Activated CD4-positive, alpha-beta memory T cell treated with anti-CD3 and anti-CD28 coated beads for 36 hours (primary cell): ENCODE results near the gene GFRA1. TPM values are rescaled to one million over a fixed set of nuclear protein-coding genes. Genes with fewer than 3 reads are reported as not detected.
"Not testable (repeated sequence)": the region's sequence is repeated elsewhere in the genome, so short reads cannot be mapped to it uniquely, and the experiment has no call there.

Experiments
- CTCF ChIA-PET: fragments of 350-600 bp; sonication (Branson Sonifier 250); formaldehyde crosslinking; loops from one replicate; lab custom pipeline; 2021; ENCODE audit warnings: antibody characterized with exemption, inconsistent platforms; lab: Charles Lee
- POLR2A ChIA-PET: fragments of 350-600 bp; sonication (Branson Sonifier 250); formaldehyde crosslinking; loops from one replicate; lab custom pipeline; 2021; ENCODE audit warnings: antibody characterized with exemption; lab: Charles Lee
- DNase-seq: peaks from one replicate; pipeline ENCODE4 v3.0.0-alpha.2; 2020
- H3K27ac Mint-ChIP-seq: one replicate; pipeline ENCODE4 v1.8.0; 2021; ENCODE audit warnings: mixed read lengths
- H3K27me3 Mint-ChIP-seq: one replicate; pipeline ENCODE4 v1.8.0; 2021; ENCODE audit warnings: mixed read lengths
- H3K36me3 Mint-ChIP-seq: one replicate; pipeline ENCODE4 v1.8.0; 2021; ENCODE audit warnings: mixed read lengths
- H3K4me1 Mint-ChIP-seq: one replicate; pipeline ENCODE4 v1.8.0; 2021; ENCODE audit warnings: low read depth, mixed read lengths
- H3K4me3 Mint-ChIP-seq: one replicate; pipeline ENCODE4 v1.8.0; 2021; ENCODE audit warnings: mild to moderate bottlenecking, mixed read lengths
- H3K9me3 Mint-ChIP-seq: one replicate; pipeline ENCODE4 v1.8.0; 2021; ENCODE audit warnings: mixed read lengths
- intact Hi-C: fragments of 100-400 bp; cut with micrococcal nuclease; formaldehyde crosslinking; loops from one replicate; pipeline ENCODE4 v1.15.1; 2023
- total RNA-seq, 2 experiments: library from RNA; stranded (reverse); gene quantifications; one replicate each; pipeline ENCODE4 v1.2.3, GENCODE V29; 2021

Gene GFRA1
- total RNA-seq, 2 experiments from 2014 or later: not detected

DNA sequence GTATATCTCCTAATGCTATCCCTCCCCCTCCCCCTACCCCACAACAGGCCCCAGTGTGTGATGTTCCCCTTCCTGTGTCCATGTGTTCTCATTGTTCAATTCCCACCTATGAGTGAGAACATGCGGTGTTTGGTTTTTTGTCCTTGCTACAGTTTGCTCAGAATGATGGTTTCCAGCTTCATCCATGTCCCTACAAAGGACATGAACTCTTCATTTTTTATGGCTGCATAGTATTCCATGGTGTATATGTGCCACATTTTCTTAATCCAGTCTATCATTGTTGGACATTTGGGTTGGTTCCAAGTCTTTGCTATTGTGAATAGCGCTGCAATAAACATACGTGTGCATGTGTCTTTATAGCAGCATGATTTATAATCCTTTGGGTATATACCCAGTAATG lies 220.5 kb downstream of the GFRA1 start:
- CTCF ChIA-PET, POLR2A ChIA-PET, H3K4me1 Mint-ChIP-seq, H3K9me3 Mint-ChIP-seq, H3K4me3 Mint-ChIP-seq, H3K36me3 Mint-ChIP-seq, DNase-seq, H3K27me3 Mint-ChIP-seq, H3K27ac Mint-ChIP-seq, intact Hi-C loops: not testable (repeated sequence)

DNA sequence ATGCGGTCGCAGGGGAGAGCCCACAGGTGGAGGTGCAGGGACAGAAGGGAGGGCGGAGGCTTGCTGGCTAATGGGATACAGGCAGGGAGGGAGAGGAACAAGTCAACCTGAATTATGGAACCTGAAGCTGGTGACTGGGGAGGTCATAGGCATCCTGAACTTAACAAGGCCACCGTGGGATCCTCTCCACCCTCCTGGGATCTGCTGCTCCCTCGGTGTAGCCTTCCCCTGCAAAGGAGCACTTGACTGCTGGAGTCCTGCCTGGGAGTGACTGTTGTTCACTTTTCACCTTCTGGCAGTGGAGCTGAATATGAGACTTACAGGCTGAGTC lies 223.1 kb downstream of the GFRA1 start:
- intact Hi-C loops: no loop called here

DNA sequence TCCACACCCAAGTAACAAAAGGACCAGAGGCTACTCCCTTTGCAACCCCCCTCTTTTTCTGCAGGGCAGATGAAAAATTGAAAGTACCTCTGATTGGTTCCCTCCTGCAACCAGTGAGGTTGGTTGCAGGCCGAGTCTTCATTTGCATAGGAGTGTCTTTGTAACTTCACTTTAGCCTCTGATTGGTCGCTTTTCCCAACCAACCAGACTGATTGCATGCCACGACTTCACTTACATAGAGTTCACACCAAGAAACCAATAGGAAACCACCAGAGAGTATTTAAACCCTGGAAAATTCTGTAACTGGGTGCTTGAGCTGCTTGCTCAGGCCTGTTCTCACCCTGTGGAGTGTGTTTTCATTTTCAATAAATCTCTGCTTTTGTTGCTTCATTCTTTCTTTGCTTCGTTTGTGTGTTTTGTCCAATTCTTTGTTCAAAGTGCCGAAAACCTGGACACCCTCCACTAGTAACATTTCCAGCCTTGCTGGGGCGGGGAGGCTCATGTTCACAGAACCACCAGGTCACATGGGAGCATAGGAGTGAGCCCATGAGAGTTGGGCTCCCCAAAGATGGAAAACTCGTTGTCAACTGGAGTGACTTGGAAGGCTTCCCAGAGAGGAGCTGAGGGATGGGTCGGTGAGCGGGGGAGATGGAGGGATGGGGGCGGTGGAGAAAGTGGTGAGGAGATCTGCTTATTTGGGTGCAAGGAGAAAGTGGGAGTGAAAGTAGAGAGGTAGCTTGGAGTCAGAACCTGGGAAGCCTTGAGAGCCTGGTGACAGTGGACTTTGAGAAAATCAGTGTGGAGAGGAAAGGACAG lies 223.6 kb downstream of the GFRA1 start:
- ChIA-PET CTCF (no interaction called here), POLR2A (no interaction called here)
- H3K27me3 Mint-ChIP-seq: no peaks in the 10 kb centered on the region

More for the DNA sequence above, 223.1 kb downstream of the GFRA1 start:
- Mint-ChIP-seq H3K27me3 (no peaks in the 10 kb centered on the region), H3K4me3 (no peak overlapping the region), H3K9me3 (no peaks in the 10 kb centered on the region), H3K27ac (no peak overlapping the region), H3K36me3 (no peaks in the 10 kb centered on the region), H3K4me1 (no peaks in the 10 kb centered on the region)
- POLR2A ChIA-PET: no interaction called here
- CTCF ChIA-PET: no interaction called here
- no peak for DNase-seq

DNA sequence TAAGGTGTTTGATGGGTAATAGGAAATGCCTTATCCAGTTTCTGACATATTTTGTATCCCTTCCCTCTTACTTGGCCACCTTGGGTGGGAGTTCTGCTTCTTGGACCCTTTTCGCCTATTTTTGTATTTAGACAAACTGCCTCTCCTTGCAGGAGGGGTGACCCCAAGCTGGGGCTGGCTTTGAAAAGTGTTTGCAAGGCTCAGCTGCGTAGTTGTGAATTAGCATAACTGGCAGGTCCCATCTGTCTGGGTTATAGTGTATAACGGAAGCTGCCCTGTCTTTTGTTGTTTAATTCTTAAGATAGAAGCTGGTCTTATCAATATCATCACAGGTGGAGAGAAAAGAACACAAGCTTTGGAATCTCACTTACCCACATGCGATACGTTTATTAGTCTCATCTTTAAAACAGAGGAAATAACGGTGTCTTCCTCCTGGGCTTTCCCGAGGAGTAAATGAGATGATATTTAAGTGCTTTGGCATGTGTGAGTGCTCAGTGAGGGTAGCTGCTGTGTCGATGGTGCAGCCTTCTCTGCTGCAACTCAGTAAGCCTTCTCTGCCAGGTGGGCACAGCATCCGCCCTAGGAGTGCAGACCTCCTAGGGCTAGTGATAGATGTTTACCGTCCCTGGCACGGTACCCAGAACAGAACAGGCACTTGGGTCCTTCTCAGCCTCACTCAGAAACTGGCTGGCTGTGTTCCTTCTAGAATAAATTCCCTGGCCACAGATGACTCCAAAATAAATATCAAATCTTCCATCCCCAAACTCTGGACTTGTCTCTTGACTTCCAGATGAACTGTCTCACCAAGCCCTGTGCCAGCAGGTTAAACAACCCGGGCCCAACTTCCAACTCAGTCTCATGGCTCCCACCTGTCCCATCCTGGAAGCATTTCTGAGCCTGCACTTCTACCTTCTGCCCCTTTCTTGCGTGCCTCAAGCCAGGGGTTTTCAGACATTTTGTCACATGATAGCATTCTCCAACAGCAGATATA lies 227.3 kb downstream of the GFRA1 start:
- intact Hi-C loops: no loop called here
- Mint-ChIP-seq H3K9me3 (peaks cover 4% of the 10 kb centered on the region), H3K27me3 (no peaks in the 10 kb centered on the region), H3K36me3 (no peaks in the 10 kb centered on the region), H3K27ac (no peak overlapping the region), H3K4me3 (no peak overlapping the region), H3K4me1 (no peaks in the 10 kb centered on the region)
- DNase-seq: no peak
- CTCF ChIA-PET: no interaction called here
- POLR2A ChIA-PET: interaction anchor here (0.6 kb wide), 1 partner anchor 244 kb away, joined by 5 read pairs; no protein-coding TSS in a partner anchor

More for the DNA sequence above, 223.6 kb downstream of the GFRA1 start:
- no peak for DNase-seq
- Mint-ChIP-seq H3K4me3 (no peak overlapping the region), H3K4me1 (no peaks in the 10 kb centered on the region), H3K27ac (no peak overlapping the region), H3K9me3 (no peaks in the 10 kb centered on the region), H3K36me3 (no peaks in the 10 kb centered on the region)
- intact Hi-C loops: no loop called here

DNA sequence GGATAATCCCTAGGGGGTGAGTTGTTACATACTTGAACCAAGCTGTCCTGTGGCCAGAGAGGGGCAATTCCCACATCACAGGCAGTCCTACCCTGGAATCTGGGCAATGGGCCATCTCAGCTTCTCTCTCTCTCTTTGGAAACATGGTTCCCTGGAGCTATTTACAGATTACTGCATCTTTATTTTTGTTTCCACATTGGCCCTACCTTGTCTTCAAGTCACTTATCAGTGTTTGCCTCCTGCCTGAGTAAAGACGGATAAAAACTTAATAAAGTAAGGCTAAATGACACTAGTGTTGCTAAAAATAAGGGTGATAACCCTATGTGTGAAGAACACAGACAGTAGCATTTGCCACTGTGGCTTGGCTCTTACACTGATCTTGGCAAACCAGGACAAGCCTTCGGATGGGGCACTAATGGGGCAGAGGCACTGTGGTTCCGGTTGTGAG lies 228.2 kb downstream of the GFRA1 start:
- POLR2A ChIA-PET: no interaction called here
- intact Hi-C loops: no loop called here
- no peak overlapping the region for H3K27ac Mint-ChIP-seq
- no peaks in the 10 kb centered on the region for H3K27me3 Mint-ChIP-seq
- no peaks in the 10 kb centered on the region for H3K4me1 Mint-ChIP-seq
- H3K36me3 Mint-ChIP-seq: no peaks in the 10 kb centered on the region
- CTCF ChIA-PET: no interaction called here
- H3K4me3 Mint-ChIP-seq: no peak overlapping the region
- peaks cover 4% of the 10 kb centered on the region for H3K9me3 Mint-ChIP-seq
- no peak for DNase-seq

DNA sequence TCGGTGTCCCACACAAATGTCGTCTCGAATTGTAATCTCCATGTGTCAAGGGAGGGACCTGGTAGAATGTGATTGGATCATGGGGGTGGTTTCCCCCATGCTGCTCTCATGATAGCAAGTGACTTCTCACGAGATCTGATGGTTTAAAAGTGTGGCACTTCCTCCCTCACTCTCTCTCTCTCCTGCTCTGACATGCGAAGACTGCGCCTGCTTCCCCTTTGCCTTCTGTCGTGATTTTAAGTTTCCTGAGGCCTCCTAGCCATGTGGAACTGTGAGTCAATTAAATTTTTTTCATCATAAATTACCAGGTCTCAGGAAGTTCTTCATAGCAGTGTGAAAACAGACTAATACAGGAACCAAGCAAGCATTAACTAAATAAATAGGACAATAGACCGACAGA lies 229.1 kb downstream of the GFRA1 start:
- H3K27ac Mint-ChIP-seq: no peak overlapping the region
- H3K36me3 Mint-ChIP-seq: no peaks in the 10 kb centered on the region
- DNase-seq: no peak
- no peak overlapping the region for H3K4me3 Mint-ChIP-seq
- POLR2A ChIA-PET: no interaction called here
- no peaks in the 10 kb centered on the region for H3K27me3 Mint-ChIP-seq
- no peaks in the 10 kb centered on the region for H3K4me1 Mint-ChIP-seq
- intact Hi-C loops: no loop called here
- CTCF ChIA-PET: no interaction called here
- H3K9me3 Mint-ChIP-seq: peaks cover 4% of the 10 kb centered on the region

DNA sequence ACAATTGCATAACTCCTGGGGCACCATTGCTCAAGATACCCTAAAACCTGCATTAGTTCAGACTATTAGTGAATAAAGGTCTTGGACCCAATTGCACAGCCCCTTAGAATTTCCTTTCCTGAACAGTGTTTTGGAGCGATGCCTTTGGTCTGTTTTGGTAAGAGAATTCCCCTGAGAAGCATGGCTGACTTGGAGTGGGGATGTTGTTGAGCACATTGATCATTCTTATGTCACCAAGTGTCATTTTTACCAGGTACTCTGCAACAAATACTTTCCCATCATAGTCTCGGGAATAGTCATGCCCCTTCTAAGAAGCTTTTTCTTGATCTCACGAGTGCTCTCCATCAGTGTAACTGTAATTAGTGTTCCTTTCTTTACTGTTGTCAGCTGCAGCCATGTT lies 229.7 kb downstream of the GFRA1 start:
- Mint-ChIP-seq H3K27me3 (no peaks in the 10 kb centered on the region), H3K9me3 (peaks cover 6% of the 10 kb centered on the region), H3K4me3 (no peak overlapping the region), H3K36me3 (no peaks in the 10 kb centered on the region), H3K27ac (no peak overlapping the region), H3K4me1 (no peaks in the 10 kb centered on the region)
- no peak for DNase-seq
- intact Hi-C loops: no loop called here
- ChIA-PET CTCF (no interaction called here), POLR2A (no interaction called here)

DNA sequence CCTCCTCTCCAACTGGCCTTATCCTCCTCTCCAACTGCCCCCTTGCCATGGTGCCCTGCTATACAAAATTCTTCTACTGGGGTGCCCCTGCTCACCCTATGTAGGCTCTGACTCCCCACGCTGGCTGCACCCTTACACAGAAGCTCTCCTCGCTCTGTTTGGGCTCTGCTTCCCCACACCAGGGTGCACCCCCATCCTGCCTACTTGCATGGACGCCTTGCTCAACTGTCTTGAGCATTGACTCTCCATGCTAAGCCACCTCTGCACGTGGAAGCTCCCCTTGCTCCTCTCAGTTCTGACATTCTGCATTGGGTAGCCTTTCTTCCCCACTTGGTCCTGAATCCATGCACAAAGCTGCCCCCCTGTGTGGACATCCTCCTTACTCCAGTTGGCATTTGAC lies 231.1 kb downstream of the GFRA1 start:
- Mint-ChIP-seq H3K9me3 (peaks cover 11% of the 10 kb centered on the region), H3K36me3 (no peaks in the 10 kb centered on the region), H3K27ac (no peak overlapping the region), H3K4me1 (no peaks in the 10 kb centered on the region), H3K4me3 (no peak overlapping the region), H3K27me3 (no peaks in the 10 kb centered on the region)
- ChIA-PET POLR2A (no interaction called here), CTCF (no interaction called here)
- intact Hi-C loops: no loop called here
- no peak for DNase-seq

DNA sequence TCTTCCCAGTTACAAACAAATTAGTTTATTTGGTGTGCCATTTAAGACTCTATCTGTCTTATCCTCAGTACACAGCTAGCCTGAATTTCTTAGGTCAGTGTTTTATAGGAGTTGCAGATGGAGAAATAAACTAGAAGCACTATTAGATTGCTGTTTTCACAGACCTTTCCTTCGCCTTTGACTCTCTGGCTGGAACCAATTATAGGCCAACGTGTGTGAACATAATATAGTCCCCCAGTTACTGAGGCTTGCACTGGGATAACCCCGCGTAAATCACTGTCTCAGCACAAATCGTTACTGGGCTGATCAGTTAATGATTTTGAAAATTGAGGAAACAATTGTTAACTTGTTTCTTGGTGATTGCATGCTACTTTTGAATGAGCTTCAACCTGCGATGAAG lies 233.4 kb downstream of the GFRA1 start:
- H3K9me3 Mint-ChIP-seq: peaks cover 16% of the 10 kb centered on the region
- CTCF ChIA-PET: no interaction called here
- no peak overlapping the region for H3K4me3 Mint-ChIP-seq
- POLR2A ChIA-PET: no interaction called here
- DNase-seq: no peak
- intact Hi-C loops: no loop called here
- H3K36me3 Mint-ChIP-seq: no peaks in the 10 kb centered on the region
- H3K4me1 Mint-ChIP-seq: no peaks in the 10 kb centered on the region
- H3K27ac Mint-ChIP-seq: no peak overlapping the region
- H3K27me3 Mint-ChIP-seq: no peaks in the 10 kb centered on the region

DNA sequence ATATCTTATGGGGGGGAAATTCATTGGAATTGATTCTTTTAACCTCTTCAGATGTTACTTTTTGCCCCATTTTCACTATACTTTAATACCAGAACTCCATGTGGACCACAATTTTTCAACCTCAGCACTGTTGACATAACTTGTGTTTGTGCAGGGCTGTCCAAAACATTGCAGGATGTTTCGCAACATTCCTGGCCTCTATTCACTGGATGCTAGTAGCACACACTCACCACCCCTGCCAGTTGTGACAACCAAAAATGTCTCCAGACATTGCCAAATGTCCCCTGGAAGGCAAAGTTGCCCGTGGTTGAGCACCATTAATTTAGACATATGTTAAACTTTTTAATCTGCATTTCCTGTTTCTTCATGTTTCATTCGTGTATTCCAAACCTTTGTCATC lies 234.7 kb downstream of the GFRA1 start:
- no peaks in the 10 kb centered on the region for H3K4me1 Mint-ChIP-seq
- intact Hi-C loops: no loop called here
- no peaks in the 10 kb centered on the region for H3K27me3 Mint-ChIP-seq
- ChIA-PET CTCF (no interaction called here), POLR2A (no interaction called here)
- H3K9me3 Mint-ChIP-seq: peaks cover 22% of the 10 kb centered on the region
- H3K36me3 Mint-ChIP-seq: no peaks in the 10 kb centered on the region
- H3K4me3 Mint-ChIP-seq: no peak overlapping the region
- no peak for DNase-seq
- no peak overlapping the region for H3K27ac Mint-ChIP-seq

DNA sequence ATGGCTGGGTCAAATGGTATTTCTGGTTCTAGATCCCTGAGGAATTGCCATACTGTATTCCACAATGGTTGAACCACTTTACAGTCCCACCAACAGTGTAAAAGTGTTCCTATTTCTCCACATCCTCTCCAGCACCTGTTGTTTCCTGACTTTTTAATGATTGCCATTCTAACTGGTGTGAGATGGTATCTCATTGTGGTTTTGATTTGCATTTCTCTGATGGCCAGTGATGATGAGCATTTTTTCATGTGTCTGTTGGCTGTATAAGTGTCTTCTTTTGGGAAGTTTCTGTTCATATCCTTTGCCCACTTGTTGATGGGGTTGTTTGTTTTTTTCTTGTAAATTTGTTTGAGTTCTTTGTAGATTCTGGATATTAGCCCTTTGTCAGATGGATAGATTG lies 237.6 kb downstream of the GFRA1 start:
- H3K4me3 Mint-ChIP-seq, POLR2A ChIA-PET, H3K27me3 Mint-ChIP-seq, CTCF ChIA-PET, H3K27ac Mint-ChIP-seq, DNase-seq, intact Hi-C loops, H3K36me3 Mint-ChIP-seq, H3K4me1 Mint-ChIP-seq: not testable (repeated sequence)
- H3K9me3 Mint-ChIP-seq: peaks cover 34% of the 10 kb centered on the region

DNA sequence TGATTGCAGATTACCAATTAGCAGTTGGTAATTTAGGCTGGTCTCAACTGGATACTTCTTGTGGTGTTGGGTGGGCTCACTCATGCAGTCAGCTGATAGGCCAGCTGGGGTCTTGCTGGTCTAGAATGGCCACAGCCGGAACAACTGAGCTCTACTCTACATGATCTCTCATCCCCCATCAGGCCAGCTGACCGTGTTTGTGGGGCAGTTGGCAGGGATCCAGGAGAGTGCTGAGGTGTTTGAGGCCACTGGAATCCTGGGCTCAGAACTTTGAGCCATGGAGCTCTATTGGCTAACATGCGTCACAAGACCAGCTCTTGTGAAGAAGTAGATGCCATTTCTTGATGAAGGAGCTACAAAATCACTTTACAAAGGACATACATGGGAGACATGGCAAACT lies 242.4 kb downstream of the GFRA1 start:
- POLR2A ChIA-PET: no interaction called here
- no peak for DNase-seq
- H3K4me3 Mint-ChIP-seq: no peak overlapping the region

More for the DNA sequence above, 242.4 kb downstream of the GFRA1 start:
- Mint-ChIP-seq H3K27me3 (no peaks in the 10 kb centered on the region), H3K27ac (no peak overlapping the region), H3K4me1 (no peaks in the 10 kb centered on the region), H3K9me3 (peaks cover 31% of the 10 kb centered on the region), H3K36me3 (peaks cover 1% of the 10 kb centered on the region)
- intact Hi-C loops: no loop called here
- CTCF ChIA-PET: no interaction called here
